ENCODE results near the gene CNGB1.

DNA sequence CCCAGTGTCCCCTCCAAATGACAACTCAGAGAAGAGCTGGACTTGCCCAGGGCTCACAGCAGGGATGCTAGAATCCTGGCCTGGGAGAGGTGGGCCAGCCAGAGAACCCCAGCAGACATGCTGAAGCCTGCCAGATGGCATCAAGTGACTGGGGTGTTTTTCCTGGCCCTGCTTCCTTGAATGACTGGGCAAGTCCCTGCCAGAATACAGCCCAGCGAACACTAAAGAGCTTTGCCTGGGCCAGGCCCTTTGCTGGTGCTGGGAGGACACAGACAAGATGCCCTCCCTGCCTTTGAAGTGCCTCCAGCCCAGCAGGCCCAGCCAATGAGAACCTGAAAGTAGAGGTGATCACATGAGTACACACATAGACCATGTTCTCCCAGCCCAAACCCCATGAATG, 18.0 kb upstream of the CNGB1 start:
- TF ChIP-seq, protein P1, sequence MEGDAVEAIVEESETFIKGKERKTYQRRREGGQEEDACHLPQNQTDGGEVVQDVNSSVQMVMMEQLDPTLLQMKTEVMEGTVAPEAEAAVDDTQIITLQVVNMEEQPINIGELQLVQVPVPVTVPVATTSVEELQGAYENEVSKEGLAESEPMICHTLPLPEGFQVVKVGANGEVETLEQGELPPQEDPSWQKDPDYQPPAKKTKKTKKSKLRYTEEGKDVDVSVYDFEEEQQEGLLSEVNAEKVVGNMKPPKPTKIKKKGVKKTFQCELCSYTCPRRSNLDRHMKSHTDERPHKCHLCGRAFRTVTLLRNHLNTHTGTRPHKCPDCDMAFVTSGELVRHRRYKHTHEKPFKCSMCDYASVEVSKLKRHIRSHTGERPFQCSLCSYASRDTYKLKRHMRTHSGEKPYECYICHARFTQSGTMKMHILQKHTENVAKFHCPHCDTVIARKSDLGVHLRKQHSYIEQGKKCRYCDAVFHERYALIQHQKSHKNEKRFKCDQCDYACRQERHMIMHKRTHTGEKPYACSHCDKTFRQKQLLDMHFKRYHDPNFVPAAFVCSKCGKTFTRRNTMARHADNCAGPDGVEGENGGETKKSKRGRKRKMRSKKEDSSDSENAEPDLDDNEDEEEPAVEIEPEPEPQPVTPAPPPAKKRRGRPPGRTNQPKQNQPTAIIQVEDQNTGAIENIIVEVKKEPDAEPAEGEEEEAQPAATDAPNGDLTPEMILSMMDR (conservative IDR thresholded peaks at IDR 0.05; ENCODE audit: low read length): no peak
- no peak for TF ChIP-seq EZH2phosphoT487 (IDR thresholded peaks at IDR 0.05; ENCODE audit: borderline replicate concordance, low read depth, low read length)

All from OCI-LY7 (cell line).